ENCODE measurements around the gene EPB41L1.

- TF ChIP-seq POLR2A (IDR thresholded peaks at IDR 0.05) (no peak), CTCF (IDR thresholded peaks at IDR 0.05) (no peak)
These were observed 82.2 kb downstream of the EPB41L1 start for GRCh38 chr20:36236786-36237121.

Data from heart left ventricle (tissue), 13 donors.